Neural cell (in vitro differentiated cells): ENCODE data around the gene LRMDA. TPM values are rescaled to one million over a fixed set of nuclear protein-coding genes. Genes with fewer than 3 reads are reported as not detected.

Experiments
- H2AFZ ChIP-seq: fragments of 200-600, 300-800 bp; sonication (generic), shearing (Covaris generic); 2 replicates; pipeline ENCODE4 v1.6.0; 2014; ENCODE audit warnings: low read depth, mild to moderate bottlenecking, antibody characterized with exemption, low read length, moderate library complexity
- H3F3A ChIP-seq: fragments of 200-600 bp; shearing (Covaris generic); 2 replicates; pipeline ENCODE4 v1.6.1; 2016; ENCODE audit warnings: mild to moderate bottlenecking, moderate library complexity, mixed read lengths, antibody characterized with exemption, low read length; ENCODE audit not compliant: insufficient read depth, poor library complexity, severe bottlenecking
- H3K27ac ChIP-seq: fragments of 200-600, 300-800 bp; sonication (generic), shearing (Covaris generic); 2 replicates; pipeline ENCODE4 v1.5.1; 2014; ENCODE audit warnings: mild to moderate bottlenecking, low read length, moderate library complexity
- H3K27me3 ChIP-seq: fragments of 300-800, 200-600 bp; sonication (generic), shearing (Covaris generic); 2 replicates; pipeline ENCODE4 v1.6.0; 2014; ENCODE audit warnings: mild to moderate bottlenecking, low read depth, low read length, moderate library complexity; ENCODE audit not compliant: insufficient read depth
- H3K36me3 ChIP-seq: fragments of 300-800, 200-600 bp; sonication (generic), shearing (Covaris generic); 2 replicates; pipeline ENCODE4 v1.5.1; 2014; ENCODE audit warnings: mild to moderate bottlenecking, antibody characterized with exemption, low read length, moderate library complexity; ENCODE audit not compliant: insufficient read depth
- H3K4me2 ChIP-seq: fragments of 300-800, 200-600 bp; sonication (generic), shearing (Covaris generic); 2 replicates; pipeline ENCODE4 v1.6.0; 2014; ENCODE audit warnings: mild to moderate bottlenecking, low read length
- H3K4me3 ChIP-seq: fragments of 300-800, 200-600 bp; sonication (generic), shearing (Covaris generic); 2 replicates; pipeline ENCODE4 v1.5.1; 2014; ENCODE audit warnings: mild to moderate bottlenecking, low read length, moderate library complexity
- H3K79me2 ChIP-seq: fragments of 200-600 bp; shearing (Covaris generic); replicated peaks from 2 replicates; pipeline ENCODE4 v1.6.0; 2014; ENCODE audit warnings: mild to moderate bottlenecking, low read length, moderate library complexity; ENCODE audit not compliant: insufficient read depth
- H3K9ac ChIP-seq: fragments of 300-800, 200-600 bp; sonication (generic), shearing (Covaris generic); 2 replicates; pipeline ENCODE4 v1.6.1; 2016; ENCODE audit warnings: mild to moderate bottlenecking, low read length, mixed read lengths
- H3K9me2 ChIP-seq: fragments of 200-600 bp; shearing (Covaris generic); 2 replicates; pipeline ENCODE4 v1.6.1; 2016; ENCODE audit warnings: mild to moderate bottlenecking, low read length, mixed read lengths; ENCODE audit not compliant: insufficient read depth
- H3K9me3 ChIP-seq: fragments of 200-600, 300-800 bp; sonication (generic), shearing (Covaris generic); 2 replicates; pipeline ENCODE4 v1.6.1; 2016; ENCODE audit warnings: mild to moderate bottlenecking, mixed run types, low read length, moderate library complexity, mixed read lengths
- H4K20me1 ChIP-seq: fragments of 200-600 bp; shearing (Covaris generic); 2 replicates; pipeline ENCODE4 v1.6.1; 2016; ENCODE audit warnings: mild to moderate bottlenecking, mixed run types; ENCODE audit not compliant: insufficient read depth
- CTCF ChIP-seq: fragments of 450-650 bp; IDR thresholded peaks from 2 replicates; pipeline ENCODE4 v1.5.1; 2014; ENCODE audit warnings: antibody characterized with exemption, mild to moderate bottlenecking, moderate library complexity; ENCODE audit not compliant: poor library complexity, severe bottlenecking
- EP300 ChIP-seq: fragments of 450-650 bp; conservative IDR thresholded peaks from 2 replicates; pipeline ENCODE4 v1.6.1; 2014; ENCODE audit warnings: antibody characterized with exemption, mild to moderate bottlenecking, moderate library complexity; ENCODE audit not compliant: poor library complexity, severe bottlenecking
- EZH2 ChIP-seq: fragments of 200-600, 300-800 bp; shearing (Covaris generic), sonication (generic); IDR thresholded peaks from 2 replicates; pipeline ENCODE4 v1.6.1; 2014; ENCODE audit warnings: antibody characterized with exemption, low read length, borderline replicate concordance, mild to moderate bottlenecking; ENCODE audit not compliant: insufficient read depth, poor library complexity, severe bottlenecking
- MXI1 ChIP-seq: fragments of 450-650 bp; conservative IDR thresholded peaks from 2 replicates; pipeline ENCODE4 v1.6.1; 2014; ENCODE audit warnings: antibody characterized with exemption, mild to moderate bottlenecking; ENCODE audit not compliant: poor library complexity, severe bottlenecking
- POLR2AphosphoS5 ChIP-seq: IDR thresholded peaks from 2 replicates; pipeline ENCODE4 v1.6.1; 2012
- RAD21 ChIP-seq: fragments of 450-650 bp; conservative IDR thresholded peaks from 2 replicates; pipeline ENCODE4 v1.6.1; 2014; ENCODE audit warnings: antibody characterized with exemption, mild to moderate bottlenecking, moderate library complexity
- REST ChIP-seq: IDR thresholded peaks from 2 replicates; pipeline ENCODE4 v1.6.1; 2012; ENCODE audit warnings: borderline replicate concordance
- SMC3 ChIP-seq: fragments of 450-650 bp; conservative IDR thresholded peaks from 2 replicates; pipeline ENCODE4 v1.6.1; 2014; ENCODE audit warnings: antibody characterized with exemption, mild to moderate bottlenecking, moderate library complexity; ENCODE audit not compliant: poor library complexity
- TAF1 ChIP-seq: IDR thresholded peaks from 2 replicates; pipeline ENCODE4 v1.6.1; 2012; ENCODE audit warnings: low read depth
- polyA plus RNA-seq: library from polyadenylated mRNA; depleted of rRNA; stranded (reverse); fragments of >200 nt; gene quantifications from 2 replicates; pipeline ENCODE4 v1.2.3, GENCODE V29; 2014

Gene LRMDA
- polyA plus RNA-seq, 1 donor from 2014 or later: 5.6 TPM

DNA sequence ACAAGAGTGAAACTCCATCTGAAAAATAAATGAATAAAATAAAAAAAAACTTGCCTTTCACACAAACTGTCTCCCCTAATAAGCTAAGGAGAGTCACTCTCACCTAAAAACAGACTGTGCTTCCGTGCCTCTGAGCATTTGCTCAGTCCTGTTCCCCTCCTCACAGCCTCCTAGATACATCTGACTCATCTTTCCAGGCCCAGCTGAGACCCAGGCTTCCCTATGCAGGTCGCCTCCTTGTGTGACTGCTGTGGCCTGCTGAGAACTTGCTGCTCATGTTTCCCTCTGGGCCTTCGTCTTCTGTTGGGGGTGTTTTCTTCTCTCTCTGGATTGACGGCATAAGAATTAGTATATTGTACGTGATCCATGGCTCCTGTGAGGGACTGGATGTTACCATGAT, 777.7 kb downstream of the LRMDA start:
- no peak overlapping the region for H3K9ac ChIP-seq
- no peak overlapping the region for H2AFZ ChIP-seq
- no peaks in the 10 kb centered on the region for H3F3A ChIP-seq
- no peaks in the 10 kb centered on the region for H3K36me3 ChIP-seq
- H3K9me3 ChIP-seq: no peaks in the 10 kb centered on the region
- H3K27ac ChIP-seq: no peak overlapping the region
- no peak overlapping the region for H3K4me3 ChIP-seq
- no peaks in the 10 kb centered on the region for H4K20me1 ChIP-seq
- H3K27me3 ChIP-seq: no peaks in the 10 kb centered on the region
- H3K9me2 ChIP-seq: no peaks in the 10 kb centered on the region
- H3K4me2 ChIP-seq: no peak overlapping the region
- H3K79me2 ChIP-seq: no peaks in the 10 kb centered on the region
- no peak for TF ChIP-seq EP300
- TF ChIP-seq TAF1: no peak
- no peak for TF ChIP-seq EZH2
- no peak for TF ChIP-seq MXI1
- TF ChIP-seq POLR2AphosphoS5: no peak
- TF ChIP-seq CTCF: no peak
- no peak for TF ChIP-seq RAD21
- TF ChIP-seq REST: no peak
- no peak for TF ChIP-seq SMC3

DNA sequence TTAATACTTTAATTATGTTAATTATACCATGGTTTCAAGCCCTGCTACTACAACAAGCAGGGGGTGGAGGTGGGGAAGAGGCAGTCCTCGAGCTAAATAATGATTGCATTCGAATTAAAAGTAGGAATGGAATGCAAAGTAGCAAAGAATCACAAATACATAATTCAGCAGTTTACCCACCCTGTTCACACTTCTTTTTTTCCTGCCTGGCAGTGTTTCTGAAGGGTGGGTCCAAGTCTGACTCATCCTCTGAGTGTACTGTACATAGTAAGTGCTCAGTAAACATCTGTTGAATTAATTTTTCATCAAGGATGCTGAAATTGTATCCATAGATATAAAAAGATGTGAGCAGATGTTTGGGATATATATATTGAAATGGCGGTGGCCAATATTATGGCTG, 778.8 kb downstream of the LRMDA start:
- Histone ChIP-seq H4K20me1 (no peaks in the 10 kb centered on the region), H3K36me3 (no peaks in the 10 kb centered on the region), H3K9me2 (no peaks in the 10 kb centered on the region), H3K9ac (no peak overlapping the region), H3K9me3 (no peaks in the 10 kb centered on the region), H3K4me2 (no peak overlapping the region), H3F3A (no peaks in the 10 kb centered on the region), H3K4me3 (no peak overlapping the region), H3K27me3 (no peaks in the 10 kb centered on the region), H3K27ac (no peak overlapping the region), H2AFZ (no peak overlapping the region), H3K79me2 (no peaks in the 10 kb centered on the region)
- no peak for TF ChIP-seq EZH2
- TF ChIP-seq SMC3: no peak
- TF ChIP-seq EP300: no peak
- no peak for TF ChIP-seq POLR2AphosphoS5
- no peak for TF ChIP-seq MXI1
- no peak for TF ChIP-seq TAF1
- TF ChIP-seq RAD21: no peak
- no peak for TF ChIP-seq REST
- no peak for TF ChIP-seq CTCF
